ENCODE results near the gene CHST3. TPM values are rescaled to one million over a fixed set of nuclear protein-coding genes. Genes with fewer than 3 reads are reported as not detected.
"Not testable (repeated sequence)": the region's sequence is repeated elsewhere in the genome, so short reads cannot be mapped to it uniquely, and the experiment has no call there.

The CHST3 gene
- total RNA-seq, 1 experiment from 2014 or later, result 44.6 TPM

DNA sequence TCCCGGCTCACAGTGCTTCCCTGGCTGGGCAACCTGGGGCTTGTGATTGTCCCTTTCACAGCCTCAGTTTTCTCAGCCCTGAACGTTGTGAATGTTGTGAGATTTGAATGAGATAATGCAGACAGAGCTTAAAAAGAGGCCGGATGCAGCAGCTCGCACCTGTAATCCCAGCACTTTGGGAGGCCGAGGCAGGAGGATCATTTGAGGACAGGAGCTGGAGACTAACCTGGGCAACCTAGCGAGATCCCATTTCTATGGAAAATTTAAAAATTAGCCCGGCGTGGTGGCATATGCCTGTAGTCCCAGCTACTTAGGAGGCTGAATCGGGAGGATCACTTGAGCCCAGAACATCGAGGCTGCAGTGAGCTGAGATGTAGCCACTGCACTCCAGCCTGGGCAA lies 67.5 kb downstream of the CHST3 start:
- ChIA-PET POLR2A (no interaction called here), CTCF (no interaction called here)

GRCh38 chr10:72032409-72033162 lies 68.4 kb downstream of the CHST3 start:
- CTCF ChIA-PET; in situ Hi-C loops (cut with HindIII; ENCODE audit: low pct_unique_long_range_greater_than_20kb, low sequenced_read_pairs); intact Hi-C loops (cut with micrococcal nuclease; ENCODE audit: unreplicated experiment): not testable (repeated sequence)

More for the DNA sequence above, 67.5 kb downstream of the CHST3 start:
- Histone ChIP-seq H3K4me3 (ENCODE audit: low read depth in 2 of 2, low read length in 2 of 2) (no peak overlapping the region), H3K36me3 (ENCODE audit: control insufficient read depth, insufficient read depth, low read length) (no peaks in the 10 kb centered on the region), H3K4me1 (ENCODE audit: control insufficient read depth, insufficient read depth, low read length) (peaks cover 18% of the 10 kb centered on the region), H3K27me3 (ENCODE audit: control insufficient read depth, insufficient read depth, low read length) (no peaks in the 10 kb centered on the region), H3K27ac (ENCODE audit: low read length) (no peak overlapping the region), H3K9me3 (ENCODE audit: control insufficient read depth, insufficient read depth, low read depth, low read length) (no peaks in the 10 kb centered on the region)
- TF ChIP-seq SIN3A (IDR thresholded peaks at IDR 0.05; ENCODE audit: borderline replicate concordance, insufficient read depth, low read depth, low read length), result no peak
- TF ChIP-seq CTCF (IDR thresholded peaks at IDR 0.05), result no peak
- TF ChIP-seq REST (IDR thresholded peaks at IDR 0.05; ENCODE audit: insufficient read depth in 1 of 2, low read depth in 2 of 2, low read length in 1 of 2), result no peak
- no peak for TF ChIP-seq POLR2AphosphoS5 (IDR thresholded peaks at IDR 0.05; ENCODE audit: low read depth, low read length)
- no peak for TF ChIP-seq TCF7L2 (IDR thresholded peaks at IDR 0.05; ENCODE audit: low read depth, low read length)
- DNase-seq (ENCODE audit: low read depth, low spot score) (no peak), ATAC-seq (no peak)
- intact Hi-C loops (cut with micrococcal nuclease; ENCODE audit: unreplicated experiment) (no loop called here), in situ Hi-C loops (cut with HindIII; ENCODE audit: low pct_unique_long_range_greater_than_20kb, low sequenced_read_pairs) (no loop called here)
- no TSS peak for BruUV-seq (replicated peaks)

GRCh38 chr10:72034040-72034499 lies 69.9 kb downstream of the CHST3 start:
- DNase-seq (ENCODE audit: low read depth, low spot score), result no peak
- CTCF ChIA-PET, result interaction anchor here (0.7 to 1.1 kb wide), 2 partner anchors 15 to 248 kb away, joined by 4 to 6 read pairs; no protein-coding TSS in a partner anchor

More at GRCh38 chr10:72032409-72033162, 68.4 kb downstream of the CHST3 start:
- H3K4me3 ChIP-seq (ENCODE audit: low read depth in 2 of 2, low read length in 2 of 2); DNase-seq (ENCODE audit: low read depth, low spot score); H3K9me3 ChIP-seq (ENCODE audit: control insufficient read depth, insufficient read depth, low read depth, low read length); H3K36me3 ChIP-seq (ENCODE audit: control insufficient read depth, insufficient read depth, low read length); H3K27ac ChIP-seq (ENCODE audit: low read length); POLR2A ChIA-PET; BruUV-seq (replicated peaks); ATAC-seq; H3K27me3 ChIP-seq (ENCODE audit: control insufficient read depth, insufficient read depth, low read length): not testable (repeated sequence)
- peaks cover 23% of the 10 kb centered on the region for H3K4me1 ChIP-seq (ENCODE audit: control insufficient read depth, insufficient read depth, low read length)

More at GRCh38 chr10:72034040-72034499, 69.9 kb downstream of the CHST3 start:
- ATAC-seq, result no peak
- no TSS peak for BruUV-seq (replicated peaks)
- no peak for TF ChIP-seq CTCF (IDR thresholded peaks at IDR 0.05)
- TF ChIP-seq TCF7L2 (IDR thresholded peaks at IDR 0.05; ENCODE audit: low read depth, low read length), result no peak
- no peak for TF ChIP-seq SIN3A (IDR thresholded peaks at IDR 0.05; ENCODE audit: borderline replicate concordance, insufficient read depth, low read depth, low read length)
- TF ChIP-seq REST (IDR thresholded peaks at IDR 0.05; ENCODE audit: insufficient read depth in 1 of 2, low read depth in 2 of 2, low read length in 1 of 2), result no peak
- no peak for TF ChIP-seq POLR2AphosphoS5 (IDR thresholded peaks at IDR 0.05; ENCODE audit: low read depth, low read length)
- in situ Hi-C loops (cut with HindIII; ENCODE audit: low pct_unique_long_range_greater_than_20kb, low sequenced_read_pairs), result no loop called here
- no peaks in the 10 kb centered on the region for H3K27me3 ChIP-seq (ENCODE audit: control insufficient read depth, insufficient read depth, low read length)
- no peaks in the 10 kb centered on the region for H3K36me3 ChIP-seq (ENCODE audit: control insufficient read depth, insufficient read depth, low read length)
- intact Hi-C loops (cut with micrococcal nuclease; ENCODE audit: unreplicated experiment), result no loop called here
- H3K4me3 ChIP-seq (ENCODE audit: low read depth in 2 of 2, low read length in 2 of 2), result no peak overlapping the region
- H3K4me1 ChIP-seq (ENCODE audit: control insufficient read depth, insufficient read depth, low read length), result peaks cover 22% of the 10 kb centered on the region
- POLR2A ChIA-PET, result no interaction called here
- H3K27ac ChIP-seq (ENCODE audit: low read length), result no peak overlapping the region
- no peaks in the 10 kb centered on the region for H3K9me3 ChIP-seq (ENCODE audit: control insufficient read depth, insufficient read depth, low read depth, low read length)

Data from Panc1 (cell line).